ENCODE measurements around the gene LDAF1. TPM values are rescaled to one million over a fixed set of nuclear protein-coding genes. Genes with fewer than 3 reads are reported as not detected.

LDAF1 gene
- total RNA-seq, 2 experiments from 2014 or later, result 11.0 to 11.2 TPM

GRCh38 chr16:21218153-21218552 lies 59.7 kb downstream of the LDAF1 start:
- H3K4me1 Mint-ChIP-seq (ENCODE audit: low read depth), result no peaks in the 10 kb centered on the region
- H3K36me3 ChIP-seq (ENCODE audit: insufficient read depth, low read length), result no peaks in the 10 kb centered on the region
- ATAC-seq (ENCODE audit: poor library complexity) (no peak), DNase-seq (no peak)
- H3K27me3 ChIP-seq (ENCODE audit: control insufficient read depth in 1 of 2, insufficient read depth in 2 of 2, low read length in 2 of 2), result no peaks in the 10 kb centered on the region
- no peaks in the 10 kb centered on the region for H3K36me3 Mint-ChIP-seq (ENCODE audit: low read depth)
- no peak for TF ChIP-seq CTCF (IDR thresholded peaks at IDR 0.05)
- CTCF ChIA-PET, result no interaction called here
- no peaks in the 10 kb centered on the region for H3K9me3 ChIP-seq (ENCODE audit: control insufficient read depth in 1 of 2, insufficient read depth in 1 of 2, low read length in 2 of 2)
- no peak overlapping the region for H3K27ac Mint-ChIP-seq
- no peaks in the 10 kb centered on the region for H3K4me1 ChIP-seq (ENCODE audit: insufficient read depth, low read length)
- H3K4me3 Mint-ChIP-seq, result no peak overlapping the region
- intact Hi-C loops (cut with DNase I, micrococcal nuclease), result loop anchor here in 1 of 2 experiments (5.0 kb wide), 1 partner anchor 49 kb away; no protein-coding TSS in a partner anchor
- H3K9me3 Mint-ChIP-seq, result no peaks in the 10 kb centered on the region
- H3K27ac ChIP-seq (ENCODE audit: low read depth in 1 of 2, low read length in 2 of 2), result no peak overlapping the region
- H3K27me3 Mint-ChIP-seq, result peaks cover 43% of the 10 kb centered on the region
- H3K4me3 ChIP-seq (ENCODE audit: low read length), result no peak overlapping the region
- POLR2A ChIA-PET, result no interaction called here

DNA sequence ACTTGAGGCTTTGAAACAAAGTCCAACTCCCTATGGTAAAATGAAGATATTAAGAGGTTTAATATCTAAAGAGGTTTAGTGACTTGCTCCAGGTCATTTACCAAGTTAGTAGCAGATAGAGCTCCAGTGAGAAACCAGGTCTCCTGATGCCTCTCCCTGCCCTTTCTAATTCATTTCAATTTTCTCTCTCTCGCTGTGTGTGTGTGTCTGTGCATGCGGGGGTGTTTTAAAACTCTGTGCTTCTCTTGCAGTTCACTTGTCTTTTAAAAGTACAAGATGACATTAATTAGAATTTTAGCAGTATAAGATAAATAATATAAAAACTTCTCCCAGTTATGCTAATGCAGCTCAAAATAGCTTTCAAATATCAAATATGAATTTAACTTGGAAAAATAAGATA lies 61.1 kb downstream of the LDAF1 start:
- Mint-ChIP-seq H3K27me3 (peaks cover 44% of the 10 kb centered on the region), H3K9me3 (no peaks in the 10 kb centered on the region), H3K4me3 (no peak overlapping the region), H3K27ac (no peak overlapping the region), H3K36me3 (ENCODE audit: low read depth) (no peaks in the 10 kb centered on the region), H3K4me1 (ENCODE audit: low read depth) (no peaks in the 10 kb centered on the region)
- no peak for DNase-seq
- no peak for TF ChIP-seq CTCF (IDR thresholded peaks at IDR 0.05)
- Histone ChIP-seq H3K9me3 (ENCODE audit: control insufficient read depth in 1 of 2, insufficient read depth in 1 of 2, low read length in 2 of 2) (no peaks in the 10 kb centered on the region), H3K4me3 (ENCODE audit: low read length) (no peak overlapping the region), H3K36me3 (ENCODE audit: insufficient read depth, low read length) (no peaks in the 10 kb centered on the region), H3K27me3 (ENCODE audit: control insufficient read depth in 1 of 2, insufficient read depth in 2 of 2, low read length in 2 of 2) (no peaks in the 10 kb centered on the region), H3K4me1 (ENCODE audit: insufficient read depth, low read length) (no peaks in the 10 kb centered on the region), H3K27ac (ENCODE audit: low read depth in 1 of 2, low read length in 2 of 2) (no peak overlapping the region)
- ChIA-PET CTCF (no interaction called here), POLR2A (no interaction called here)
- ATAC-seq (ENCODE audit: poor library complexity), result no peak
- intact Hi-C loops (cut with DNase I, micrococcal nuclease), result loop anchor here in 1 of 2 experiments (5.0 kb wide), 1 partner anchor 48 kb away; no protein-coding TSS in a partner anchor

DNA sequence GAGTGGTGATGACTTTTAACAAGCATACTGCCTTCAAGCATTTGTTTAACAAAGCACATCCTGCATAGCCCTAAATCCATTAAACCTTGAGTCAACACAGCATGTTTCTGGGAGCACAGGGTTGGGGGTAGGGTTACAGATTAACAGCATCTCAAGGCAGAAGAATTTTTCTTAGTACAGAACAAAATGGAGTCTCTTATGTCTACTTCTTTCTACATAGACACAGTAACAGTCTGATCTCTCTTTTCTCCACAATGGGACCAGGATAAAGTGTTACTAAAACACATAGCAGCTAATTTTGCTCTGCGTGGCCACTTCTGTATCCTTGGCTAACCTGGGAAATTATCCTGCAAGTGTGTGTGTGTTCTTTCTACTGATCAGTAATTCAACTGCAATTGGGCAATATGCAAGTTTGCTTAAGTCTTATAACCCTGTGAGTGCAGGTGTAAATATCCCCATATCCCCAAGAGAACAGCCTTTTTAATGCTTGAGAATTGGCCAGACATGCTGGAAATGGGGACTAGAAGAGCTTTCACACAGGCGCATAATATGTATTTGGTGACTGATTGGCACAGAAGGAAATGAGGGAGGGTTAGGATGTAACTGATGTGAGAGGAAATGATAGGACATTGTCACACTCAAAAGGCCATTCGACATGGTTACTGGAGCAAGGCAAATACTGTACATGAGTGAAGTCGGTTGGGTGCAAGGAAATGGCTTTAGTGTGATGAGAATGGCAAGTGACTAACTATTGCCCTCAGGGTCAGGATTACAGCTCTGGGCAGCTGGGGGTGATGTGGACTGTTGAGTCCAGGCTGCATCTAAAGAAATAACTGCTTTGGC lies 64.2 kb downstream of the LDAF1 start:
- H3K4me1 Mint-ChIP-seq (ENCODE audit: low read depth), result no peaks in the 10 kb centered on the region
- H3K9me3 Mint-ChIP-seq, result no peaks in the 10 kb centered on the region
- TF ChIP-seq CTCF (IDR thresholded peaks at IDR 0.05), result no peak
- H3K9me3 ChIP-seq (ENCODE audit: control insufficient read depth in 1 of 2, insufficient read depth in 1 of 2, low read length in 2 of 2), result no peaks in the 10 kb centered on the region
- no peaks in the 10 kb centered on the region for H3K36me3 ChIP-seq (ENCODE audit: insufficient read depth, low read length)
- H3K4me3 Mint-ChIP-seq, result no peak overlapping the region
- no peak for DNase-seq
- no peaks in the 10 kb centered on the region for H3K4me1 ChIP-seq (ENCODE audit: insufficient read depth, low read length)
- H3K27ac ChIP-seq (ENCODE audit: low read depth in 1 of 2, low read length in 2 of 2), result no peak overlapping the region
- H3K4me3 ChIP-seq (ENCODE audit: low read length), result no peak overlapping the region
- ChIA-PET POLR2A (no interaction called here), CTCF (no interaction called here)
- intact Hi-C loops (cut with DNase I, micrococcal nuclease), result no loop called here
- peaks cover 0 to 11% of the 10 kb centered on the region in 2 experiments for H3K27me3 ChIP-seq (ENCODE audit: control insufficient read depth in 1 of 2, insufficient read depth in 2 of 2, low read length in 2 of 2)
- no peak overlapping the region for H3K27ac Mint-ChIP-seq
- H3K36me3 Mint-ChIP-seq (ENCODE audit: low read depth), result no peaks in the 10 kb centered on the region
- ATAC-seq (ENCODE audit: poor library complexity), result no peak
- peaks cover 57% of the 10 kb centered on the region for H3K27me3 Mint-ChIP-seq

Measured in CD4-positive, alpha-beta T cell (primary cell).